WERI-Rb-1 (cell line): Measurements from ENCODE around the gene TSPAN12.

Source experiments
- DNase-seq: peaks from one replicate; pipeline ENCODE4 v3.0.0-alpha.2; 2020
- H3K27ac ChIP-seq: fragments of 250-450 bp; sonication (Bioruptor Pico); 2 replicates; pipeline ENCODE4 v1.5.1; 2020; ENCODE audit warnings: mild to moderate bottlenecking, moderate library complexity
- H3K27me3 ChIP-seq: fragments of 250-450 bp; sonication (Bioruptor Pico); 2 replicates; pipeline ENCODE4 v1.5.1; 2021; ENCODE audit warnings: mild to moderate bottlenecking, low read depth, moderate library complexity; ENCODE audit not compliant: insufficient read depth, severe bottlenecking
- H3K36me3 ChIP-seq: fragments of 250-450 bp; sonication (Bioruptor Pico); 2 replicates; pipeline ENCODE4 v1.5.1; 2020; ENCODE audit warnings: mild to moderate bottlenecking, moderate library complexity
- H3K4me3 ChIP-seq: 2 replicates; pipeline ENCODE4 v1.5.1; 2011; ENCODE audit warnings: low read depth, mild to moderate bottlenecking, control low read depth, low read length
- H3K9me3 ChIP-seq: fragments of 250-450 bp; sonication (Bioruptor Pico); 2 replicates; pipeline ENCODE4 v1.5.1; 2021; ENCODE audit warnings: mild to moderate bottlenecking, moderate library complexity; ENCODE audit not compliant: severe bottlenecking
- CTCF ChIP-seq: IDR thresholded peaks from 2 replicates; pipeline ENCODE4 v1.5.1; 2011; ENCODE audit warnings: low read depth, mild to moderate bottlenecking, control low read depth, inconsistent platforms, low read length

Gene TSPAN12

GRCh38 chr7:120799147-120799546 lies 58.8 kb downstream of the TSPAN12 start:
- no peak for TF ChIP-seq CTCF
- Histone ChIP-seq H3K4me3 (no peak overlapping the region), H3K9me3 (no peaks in the 10 kb centered on the region), H3K27ac (no peak overlapping the region), H3K27me3 (no peaks in the 10 kb centered on the region), H3K36me3 (no peaks in the 10 kb centered on the region)
- no peak for DNase-seq

GRCh38 chr7:120797026-120797645 lies 60.8 kb downstream of the TSPAN12 start:
- Histone ChIP-seq H3K9me3 (no peaks in the 10 kb centered on the region), H3K36me3 (no peaks in the 10 kb centered on the region), H3K27ac (no peak overlapping the region), H3K27me3 (no peaks in the 10 kb centered on the region), H3K4me3 (no peak overlapping the region)
- TF ChIP-seq CTCF: no peak
- no peak for DNase-seq

- no peak for DNase-seq
- TF ChIP-seq CTCF: no peak
- H3K9me3 ChIP-seq: no peaks in the 10 kb centered on the region
Observed at GRCh38 chr7:120794106-120794729, 63.7 kb downstream of the TSPAN12 start.

GRCh38 chr7:120793213-120793936 lies 64.6 kb downstream of the TSPAN12 start:
- TF ChIP-seq CTCF: no peak
- H3K27ac ChIP-seq: no peak overlapping the region
- no peak overlapping the region for H3K4me3 ChIP-seq
- no peaks in the 10 kb centered on the region for H3K36me3 ChIP-seq
- DNase-seq: no peak
- no peaks in the 10 kb centered on the region for H3K27me3 ChIP-seq
- H3K9me3 ChIP-seq: no peaks in the 10 kb centered on the region

More at GRCh38 chr7:120794106-120794729, 63.7 kb downstream of the TSPAN12 start:
- Histone ChIP-seq H3K36me3 (no peaks in the 10 kb centered on the region), H3K27ac (no peak overlapping the region), H3K27me3 (no peaks in the 10 kb centered on the region), H3K4me3 (no peak overlapping the region)

GRCh38 chr7:120792861-120793130 lies 65.1 kb downstream of the TSPAN12 start:
- Histone ChIP-seq H3K27me3 (no peaks in the 10 kb centered on the region), H3K9me3 (no peaks in the 10 kb centered on the region), H3K36me3 (no peaks in the 10 kb centered on the region), H3K4me3 (no peak overlapping the region), H3K27ac (no peak overlapping the region)
- TF ChIP-seq CTCF: no peak
- DNase-seq: no peak
